ENCODE data around the gene TMPO. TPM values are rescaled to one million over a fixed set of nuclear protein-coding genes. Genes with fewer than 3 reads are reported as not detected.
A peak's percentile ranks its signal among the peaks of the same experiment; 100 is the strongest.

Gene TMPO
- 98.1 and 123 TPM in 2 replicates for total RNA-seq
- 26.6 and 40.9 TPM in 2 replicates for polyA plus RNA-seq

GRCh38 chr12:98515287-98516110 lies at the start of gene TMPO:
TSS of gene TMPO (plus strand) at chr12:98515590. CDS start at chr12:98515868, 278 bp downstream.
- H3K4me1 ChIP-seq (ENCODE audit: low read depth) = peaks cover 10% of the 10 kb centered on the region
- no peaks in the 10 kb centered on the region for H3K36me3 ChIP-seq
- no peaks in the 10 kb centered on the region for H3K27me3 ChIP-seq
- peak; percentile 94 for DNase-seq (ENCODE audit: low read depth in 1 of 2, low spot score in 1 of 2)
- no peak for TF ChIP-seq CTCF (IDR thresholded peaks at IDR 0.05; ENCODE audit: low read depth, low read length)
- H3K9me3 ChIP-seq (ENCODE audit: low read depth) = no peaks in the 10 kb centered on the region
- H3K4me3 ChIP-seq = peak within 1 kb of the TSS; percentile 65
- peak within 1 kb of the TSS; percentile 94 for H3K27ac ChIP-seq

GRCh38 chr12:98465950-98466602 lies 49.3 kb upstream of the TMPO start:
- TF ChIP-seq CTCF (IDR thresholded peaks at IDR 0.05; ENCODE audit: low read depth, low read length) = no peak
- Histone ChIP-seq H3K4me1 (ENCODE audit: low read depth) (no peaks in the 10 kb centered on the region), H3K4me3 (no peak overlapping the region), H3K27me3 (no peaks in the 10 kb centered on the region), H3K27ac (no peak overlapping the region), H3K36me3 (no peaks in the 10 kb centered on the region), H3K9me3 (ENCODE audit: low read depth) (no peaks in the 10 kb centered on the region)
- no peak for DNase-seq (ENCODE audit: low read depth in 1 of 2, low spot score in 1 of 2)

GRCh38 chr12:98466640-98467400 lies 48.6 kb upstream of the TMPO start:
- H3K27ac ChIP-seq = no peak overlapping the region

GRCh38 chr12:98469109-98469508 lies 46.3 kb upstream of the TMPO start:
- no peaks in the 10 kb centered on the region for H3K4me1 ChIP-seq (ENCODE audit: low read depth)
- TF ChIP-seq CTCF (IDR thresholded peaks at IDR 0.05; ENCODE audit: low read depth, low read length) = no peak
- no peaks in the 10 kb centered on the region for H3K27me3 ChIP-seq
- no peaks in the 10 kb centered on the region for H3K36me3 ChIP-seq
- H3K27ac ChIP-seq = no peak overlapping the region
- no peaks in the 10 kb centered on the region for H3K9me3 ChIP-seq (ENCODE audit: low read depth)
- H3K4me3 ChIP-seq = no peak overlapping the region
- DNase-seq (ENCODE audit: low read depth in 1 of 2, low spot score in 1 of 2) = no peak

More at GRCh38 chr12:98466640-98467400, 48.6 kb upstream of the TMPO start:
- no peaks in the 10 kb centered on the region for H3K36me3 ChIP-seq
- no peaks in the 10 kb centered on the region for H3K27me3 ChIP-seq
- DNase-seq (ENCODE audit: low read depth in 1 of 2, low spot score in 1 of 2) = no peak
- no peaks in the 10 kb centered on the region for H3K4me1 ChIP-seq (ENCODE audit: low read depth)
- no peaks in the 10 kb centered on the region for H3K9me3 ChIP-seq (ENCODE audit: low read depth)
- no peak for TF ChIP-seq CTCF (IDR thresholded peaks at IDR 0.05; ENCODE audit: low read depth, low read length)
- no peak overlapping the region for H3K4me3 ChIP-seq

GRCh38 chr12:98470469-98471082 lies 44.8 kb upstream of the TMPO start:
- no peak for TF ChIP-seq CTCF (IDR thresholded peaks at IDR 0.05; ENCODE audit: low read depth, low read length)
- no peak overlapping the region for H3K27ac ChIP-seq
- no peaks in the 10 kb centered on the region for H3K27me3 ChIP-seq
- DNase-seq (ENCODE audit: low read depth in 1 of 2, low spot score in 1 of 2) = no peak
- H3K4me3 ChIP-seq = no peak overlapping the region
- no peaks in the 10 kb centered on the region for H3K36me3 ChIP-seq
- H3K4me1 ChIP-seq (ENCODE audit: low read depth) = no peaks in the 10 kb centered on the region
- H3K9me3 ChIP-seq (ENCODE audit: low read depth) = no peaks in the 10 kb centered on the region

All from cardiac muscle cell (in vitro differentiated cells and primary cell).